ENCODE measurements around the gene PCGF5. TPM values are rescaled to one million over a fixed set of nuclear protein-coding genes. Genes with fewer than 3 reads are reported as not detected.

PCGF5 gene
- total RNA-seq, 1 experiment from 2014 or later: 12.0 TPM

GRCh38 chr10:91295346-91295745 lies 74.9 kb downstream of the PCGF5 start:
- Histone ChIP-seq H3K27me3 (replicated peaks; ENCODE audit: control insufficient read depth, insufficient read depth, low read length) (no peaks in the 10 kb centered on the region; the same call in none of the 2 replicates), H3K4me1 (no peaks in the 10 kb centered on the region), H3K36me3 (ENCODE audit: control insufficient read depth, insufficient read depth, low read length) (no peaks in the 10 kb centered on the region), H3K9me3 (no peaks in the 10 kb centered on the region), H3K4me3 (ENCODE audit: low read depth, low read length) (no peak overlapping the region)
- no TSS peak for BruUV-seq (replicated peaks)
- ChIA-PET POLR2A (no interaction called here), CTCF (no interaction called here)
- TF ChIP-seq CTCF (IDR thresholded peaks at IDR 0.05; ENCODE audit: insufficient read depth in 1 of 2, low read depth in 1 of 2, low read length in 1 of 2, severe bottlenecking in 1 of 2, unreplicated experiment in 1 of 2): no peak
- peaks cover 14% of the 10 kb centered on the region for H3K27me3 Mint-ChIP-seq (ENCODE audit: insufficient read depth, unreplicated experiment)
- intact Hi-C loops (cut with micrococcal nuclease; ENCODE audit: unreplicated experiment): loop anchor here (5.0 kb wide), 3 partner anchors 112 to 257 kb away; no protein-coding TSS in a partner anchor
- H3K27ac Mint-ChIP-seq (ENCODE audit: unreplicated experiment): no peak overlapping the region
- H3K4me1 Mint-ChIP-seq (ENCODE audit: low read depth, unreplicated experiment): no peaks in the 10 kb centered on the region
- no peaks in the 10 kb centered on the region for H3K36me3 Mint-ChIP-seq (ENCODE audit: insufficient read depth, unreplicated experiment)
- DNase-seq: no peak
- no peaks in the 10 kb centered on the region for H3K9me3 Mint-ChIP-seq (ENCODE audit: unreplicated experiment)
- no peak overlapping the region for H3K4me3 Mint-ChIP-seq (ENCODE audit: unreplicated experiment)

- H3K9me3 ChIP-seq: no peaks in the 10 kb centered on the region
- no peak overlapping the region for H3K27ac Mint-ChIP-seq (ENCODE audit: unreplicated experiment)
- no peak for DNase-seq
- ChIA-PET CTCF (interaction anchor here (0.6 to 1.1 kb wide), 4 partner anchors 10 to 391 kb away, joined by 3 to 4 read pairs (median 3); partner anchors contain the start of gene PCGF5), POLR2A (no interaction called here)
- no TSS peak for BruUV-seq (replicated peaks)
- H3K36me3 ChIP-seq (ENCODE audit: control insufficient read depth, insufficient read depth, low read length): no peaks in the 10 kb centered on the region
- no peaks in the 10 kb centered on the region; the same call in none of the 2 replicates for H3K27me3 ChIP-seq (replicated peaks; ENCODE audit: control insufficient read depth, insufficient read depth, low read length)
- H3K4me3 ChIP-seq (ENCODE audit: low read depth, low read length): no peak overlapping the region
- H3K4me1 ChIP-seq: no peaks in the 10 kb centered on the region
- H3K27me3 Mint-ChIP-seq (ENCODE audit: insufficient read depth, unreplicated experiment): peaks cover 6% of the 10 kb centered on the region
- intact Hi-C loops (cut with micrococcal nuclease; ENCODE audit: unreplicated experiment): loop anchor here (2.0 to 5.0 kb wide), 4 partner anchors 111 to 290 kb away; no protein-coding TSS in a partner anchor
- no peaks in the 10 kb centered on the region for H3K9me3 Mint-ChIP-seq (ENCODE audit: unreplicated experiment)
- no peak overlapping the region for H3K4me3 Mint-ChIP-seq (ENCODE audit: unreplicated experiment)
- H3K4me1 Mint-ChIP-seq (ENCODE audit: low read depth, unreplicated experiment): no peaks in the 10 kb centered on the region
- TF ChIP-seq CTCF (IDR thresholded peaks at IDR 0.05; ENCODE audit: insufficient read depth in 1 of 2, low read depth in 1 of 2, low read length in 1 of 2, severe bottlenecking in 1 of 2, unreplicated experiment in 1 of 2): peak in 1 of 2 experiments; percentile 23
- no peaks in the 10 kb centered on the region for H3K36me3 Mint-ChIP-seq (ENCODE audit: insufficient read depth, unreplicated experiment)
These were observed 76.0 kb downstream of the PCGF5 start for GRCh38 chr10:91296471-91296870.

GRCh38 chr10:91298224-91298871 lies 77.9 kb downstream of the PCGF5 start:
- Mint-ChIP-seq H3K27me3 (ENCODE audit: insufficient read depth, unreplicated experiment) (peaks cover 3% of the 10 kb centered on the region), H3K4me1 (ENCODE audit: low read depth, unreplicated experiment) (no peaks in the 10 kb centered on the region), H3K27ac (ENCODE audit: unreplicated experiment) (no peak overlapping the region), H3K4me3 (ENCODE audit: unreplicated experiment) (peak overlapping the region; percentile 41), H3K9me3 (ENCODE audit: unreplicated experiment) (no peaks in the 10 kb centered on the region), H3K36me3 (ENCODE audit: insufficient read depth, unreplicated experiment) (no peaks in the 10 kb centered on the region)
- H3K36me3 ChIP-seq (ENCODE audit: control insufficient read depth, insufficient read depth, low read length): no peaks in the 10 kb centered on the region
- H3K9me3 ChIP-seq: no peaks in the 10 kb centered on the region
- CTCF ChIA-PET: interaction anchor here (0.7 to 2.5 kb wide), 8 partner anchors 9 to 337 kb away, joined by 3 to 13 read pairs (median 4); no protein-coding TSS in a partner anchor
- peaks cover 9% of the 10 kb centered on the region; the same call in 1 of the 2 replicates for H3K4me1 ChIP-seq
- intact Hi-C loops (cut with micrococcal nuclease; ENCODE audit: unreplicated experiment): loop anchor here (1.0 to 5.0 kb wide), 7 partner anchors 72 to 446 kb away; no protein-coding TSS in a partner anchor
- BruUV-seq (replicated peaks): no TSS peak
- TF ChIP-seq CTCF (IDR thresholded peaks at IDR 0.05; ENCODE audit: insufficient read depth in 1 of 2, low read depth in 1 of 2, low read length in 1 of 2, severe bottlenecking in 1 of 2, unreplicated experiment in 1 of 2): peak; percentile 87 to 90
- H3K4me3 ChIP-seq (ENCODE audit: low read depth, low read length): no peak overlapping the region; the same call in 1 of the 2 replicates
- DNase-seq: peak; percentile 71 to 83
- POLR2A ChIA-PET: no interaction called here
- no peaks in the 10 kb centered on the region; the same call in 1 of the 2 replicates for H3K27me3 ChIP-seq (replicated peaks; ENCODE audit: control insufficient read depth, insufficient read depth, low read length)
